GM12874 (cell line): ENCODE measurements around the gene HGD.

ENCODE experiments used
- TF ChIP-seq, protein P1 (sequence below): IDR thresholded peaks from 2 replicates; pipeline ENCODE4 v1.5.1; 2011; ENCODE audit warnings: low read depth, mild to moderate bottlenecking, control low read depth, low read length, moderate library complexity; ENCODE audit not compliant: insufficient read depth

HGD gene

GRCh38 chr3:120652896-120653545 lies 29.0 kb downstream of the HGD start:
- TF ChIP-seq, protein P1, sequence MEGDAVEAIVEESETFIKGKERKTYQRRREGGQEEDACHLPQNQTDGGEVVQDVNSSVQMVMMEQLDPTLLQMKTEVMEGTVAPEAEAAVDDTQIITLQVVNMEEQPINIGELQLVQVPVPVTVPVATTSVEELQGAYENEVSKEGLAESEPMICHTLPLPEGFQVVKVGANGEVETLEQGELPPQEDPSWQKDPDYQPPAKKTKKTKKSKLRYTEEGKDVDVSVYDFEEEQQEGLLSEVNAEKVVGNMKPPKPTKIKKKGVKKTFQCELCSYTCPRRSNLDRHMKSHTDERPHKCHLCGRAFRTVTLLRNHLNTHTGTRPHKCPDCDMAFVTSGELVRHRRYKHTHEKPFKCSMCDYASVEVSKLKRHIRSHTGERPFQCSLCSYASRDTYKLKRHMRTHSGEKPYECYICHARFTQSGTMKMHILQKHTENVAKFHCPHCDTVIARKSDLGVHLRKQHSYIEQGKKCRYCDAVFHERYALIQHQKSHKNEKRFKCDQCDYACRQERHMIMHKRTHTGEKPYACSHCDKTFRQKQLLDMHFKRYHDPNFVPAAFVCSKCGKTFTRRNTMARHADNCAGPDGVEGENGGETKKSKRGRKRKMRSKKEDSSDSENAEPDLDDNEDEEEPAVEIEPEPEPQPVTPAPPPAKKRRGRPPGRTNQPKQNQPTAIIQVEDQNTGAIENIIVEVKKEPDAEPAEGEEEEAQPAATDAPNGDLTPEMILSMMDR, result no peak

- TF ChIP-seq, protein P1, result no peak
Measured at GRCh38 chr3:120652281-120652680, 29.8 kb downstream of the HGD start.

DNA sequence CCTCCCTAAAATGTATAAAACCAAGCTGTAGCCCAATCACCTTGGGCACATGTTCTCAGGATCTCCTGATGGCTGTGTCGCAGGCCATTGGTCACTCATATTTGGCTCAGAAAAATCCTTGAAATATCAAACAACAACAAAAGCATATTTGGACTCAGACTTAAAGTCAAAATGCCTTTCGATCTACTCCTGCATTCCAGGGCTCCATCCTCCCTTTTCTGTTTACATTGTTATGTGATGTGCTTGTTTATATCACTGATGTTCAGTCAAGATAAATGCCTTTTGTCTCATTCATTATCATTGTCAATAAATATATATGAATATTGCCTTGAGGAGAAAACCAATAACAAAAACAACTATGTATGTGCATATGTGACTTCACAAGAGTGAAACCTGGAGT lies 31.7 kb downstream of the HGD start:
- TF ChIP-seq, protein P1, result no peak

- TF ChIP-seq, protein P1, result no peak
Measured at GRCh38 chr3:120649830-120650233, 32.2 kb downstream of the HGD start.

DNA sequence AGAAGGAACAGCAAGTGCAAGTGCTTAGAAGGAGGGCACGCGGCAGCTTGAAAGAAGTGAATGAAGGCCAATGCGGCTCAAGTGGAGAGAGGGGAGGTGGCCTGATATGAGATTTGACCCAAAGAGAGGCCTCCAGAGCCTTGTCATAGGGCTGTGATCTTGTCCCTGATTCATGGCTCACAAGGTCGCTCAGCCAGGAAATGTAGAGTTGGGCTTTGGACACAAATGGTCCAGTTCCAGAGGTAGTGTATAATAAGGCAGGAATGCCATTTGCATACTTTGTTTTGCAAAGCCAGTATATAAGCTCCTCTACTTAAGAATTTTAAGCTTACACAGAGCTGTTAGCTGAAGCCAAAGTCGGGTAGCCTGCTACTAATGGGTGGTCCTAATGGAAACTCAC lies 33.7 kb downstream of the HGD start:
- TF ChIP-seq, protein P1, result no peak

GRCh38 chr3:120646771-120647432 lies 35.1 kb downstream of the HGD start:
- TF ChIP-seq, protein P1, result no peak

DNA sequence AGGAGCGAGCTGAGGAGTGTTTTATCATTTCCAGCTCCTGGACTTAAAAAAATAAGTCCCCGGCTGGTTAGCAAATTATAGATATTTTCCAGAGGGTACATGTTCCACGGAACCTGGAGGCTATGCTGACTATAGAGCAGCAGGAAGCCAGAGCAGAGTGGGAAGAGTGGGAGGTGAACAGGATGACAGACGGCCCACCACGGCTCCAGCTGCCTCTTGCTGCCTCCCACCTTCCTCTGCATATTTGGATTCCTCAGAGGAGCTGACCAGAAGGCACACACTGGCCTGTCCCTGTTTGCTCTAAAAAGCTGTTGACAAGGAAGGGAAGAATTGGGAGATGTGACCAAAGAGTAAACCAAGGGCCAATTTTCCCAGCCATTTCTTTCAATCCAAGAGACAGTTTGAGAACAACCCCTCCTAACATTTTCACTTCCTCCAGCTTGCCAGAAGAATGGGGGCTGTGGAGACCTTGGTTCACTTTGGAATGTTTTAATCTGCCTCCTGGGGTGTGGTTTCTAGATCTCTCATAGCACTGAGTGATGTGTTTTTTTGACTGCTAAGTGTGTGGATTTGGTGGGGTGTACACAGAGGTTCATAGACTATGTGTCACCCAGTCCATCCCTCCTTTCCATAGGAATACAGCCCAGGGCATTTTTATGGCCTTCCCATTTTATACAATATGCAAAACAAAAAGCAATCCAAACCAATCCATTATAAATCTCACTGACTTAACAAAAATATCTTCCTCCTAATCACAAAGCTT lies 36.8 kb downstream of the HGD start:
- TF ChIP-seq, protein P1, result no peak
